ENCODE data around the gene MAP1LC3B2.

MAP1LC3B2 gene

DNA sequence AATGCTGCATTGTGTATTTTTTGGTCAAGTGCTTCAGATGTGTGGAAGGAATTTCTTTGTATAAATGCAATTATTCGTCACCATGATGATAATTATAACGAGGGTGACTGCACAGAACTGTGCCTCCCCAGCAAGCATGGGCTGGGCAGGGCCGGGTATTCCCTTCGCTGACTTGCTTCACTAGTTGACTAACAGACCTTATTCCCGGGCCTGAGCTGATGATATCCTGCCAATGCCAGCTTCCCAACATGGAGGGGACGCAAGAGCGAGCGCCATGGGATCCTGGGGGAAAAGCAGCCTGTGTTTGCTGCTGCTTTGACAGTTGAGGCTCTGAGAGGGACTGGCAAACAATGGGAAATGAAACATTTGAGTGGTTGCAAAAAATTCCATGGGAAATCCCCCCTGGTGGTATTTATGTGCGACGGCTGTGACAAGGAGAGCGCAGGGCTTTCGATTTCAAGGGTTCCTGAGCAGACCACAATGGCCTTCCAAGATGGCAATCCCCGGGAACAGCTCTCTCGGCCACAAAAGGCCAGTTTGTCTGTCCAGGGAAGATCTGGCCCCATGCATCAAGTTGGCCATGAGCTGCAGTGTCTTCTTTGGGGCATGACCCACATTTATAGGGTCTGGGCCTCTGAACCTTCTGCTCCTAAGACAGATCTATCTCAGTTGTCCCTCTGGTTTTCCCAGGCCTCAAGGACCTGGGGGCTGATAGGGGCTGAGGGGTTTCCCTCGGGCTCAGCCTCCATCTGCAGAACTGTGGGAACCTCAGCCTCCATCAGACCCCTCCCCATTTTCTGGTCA, 21.9 kb upstream of the MAP1LC3B2 start:
- no peak for DNase-seq (ENCODE audit: low read depth in 2 of 2)

GRCh38 chr12:116538076-116538591, 21.0 kb upstream of the MAP1LC3B2 start:
- DNase-seq (ENCODE audit: low read depth in 2 of 2) = no peak

DNA sequence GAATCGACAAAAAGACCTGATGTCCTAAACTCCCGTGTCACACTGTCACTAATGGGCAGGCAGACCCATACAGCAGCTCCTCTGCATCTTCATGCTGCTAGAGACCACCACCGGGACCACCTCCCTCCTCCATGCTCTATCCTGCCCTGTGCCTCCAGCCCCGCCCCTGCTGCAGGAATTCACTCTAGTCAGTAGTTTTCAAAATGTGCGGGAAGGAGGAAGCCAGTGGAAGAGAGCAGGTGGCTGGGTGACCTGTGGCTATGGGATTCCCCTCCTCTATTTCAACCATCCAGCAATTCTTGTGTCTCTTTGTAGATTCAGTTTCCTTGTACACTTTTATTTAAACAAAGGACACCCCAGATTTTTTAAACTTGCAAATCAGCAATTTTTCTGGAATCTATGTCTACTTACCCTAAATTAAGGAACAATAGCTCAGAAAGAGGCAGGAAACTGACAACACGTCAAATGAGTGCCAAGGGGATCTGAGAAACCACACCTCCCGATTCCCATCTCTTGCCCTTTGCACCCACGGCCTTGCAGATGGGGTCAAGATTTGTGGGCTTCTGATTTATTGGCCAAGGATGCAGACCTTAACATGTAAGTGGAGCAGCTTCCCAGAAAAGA, 20.4 kb upstream of the MAP1LC3B2 start:
- no peak for DNase-seq (ENCODE audit: low read depth in 2 of 2)

GRCh38 chr12:116539361-116539771, 19.8 kb upstream of the MAP1LC3B2 start:
- no peak for DNase-seq (ENCODE audit: low read depth in 2 of 2)

- no peak for DNase-seq (ENCODE audit: low read depth in 2 of 2)
Measured at GRCh38 chr12:116539905-116540482, 19.2 kb upstream of the MAP1LC3B2 start.

- no peak for DNase-seq (ENCODE audit: low read depth in 2 of 2)
Measured at GRCh38 chr12:116540622-116541152, 18.5 kb upstream of the MAP1LC3B2 start.

- no peak for DNase-seq (ENCODE audit: low read depth in 2 of 2)
Measured at GRCh38 chr12:116541547-116542344, 17.4 kb upstream of the MAP1LC3B2 start.

DNA sequence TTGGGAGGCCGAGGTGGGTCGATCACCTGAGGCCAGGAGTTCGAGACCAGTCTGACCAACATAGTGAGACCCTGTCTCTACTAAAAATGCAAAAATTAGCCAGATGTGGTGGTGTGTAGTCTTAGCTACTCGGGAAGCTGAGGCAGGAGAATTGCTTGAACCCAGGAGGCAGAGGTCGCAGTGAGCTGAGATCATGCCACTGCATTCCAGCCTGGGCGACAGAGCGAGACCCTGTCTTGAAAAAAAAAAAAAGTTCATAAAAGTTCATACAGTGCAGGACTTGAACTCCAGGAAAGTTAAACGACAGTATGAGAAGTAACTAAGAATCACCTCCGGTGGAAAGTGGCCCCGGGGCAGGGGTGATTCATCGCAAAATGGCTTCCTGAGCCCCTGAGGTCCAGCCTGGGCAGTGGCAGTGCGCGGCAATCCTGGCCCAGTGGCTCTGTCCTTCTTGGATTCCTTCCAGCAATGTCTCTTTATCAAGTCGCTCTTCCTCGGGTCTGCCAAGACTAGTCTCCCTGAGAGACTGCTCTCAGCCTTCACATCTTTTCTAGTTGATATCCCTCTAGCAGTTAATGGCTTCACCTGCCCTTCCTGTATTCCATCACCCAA, 16.7 kb upstream of the MAP1LC3B2 start:
- DNase-seq (ENCODE audit: low read depth in 2 of 2) = no peak

DNA sequence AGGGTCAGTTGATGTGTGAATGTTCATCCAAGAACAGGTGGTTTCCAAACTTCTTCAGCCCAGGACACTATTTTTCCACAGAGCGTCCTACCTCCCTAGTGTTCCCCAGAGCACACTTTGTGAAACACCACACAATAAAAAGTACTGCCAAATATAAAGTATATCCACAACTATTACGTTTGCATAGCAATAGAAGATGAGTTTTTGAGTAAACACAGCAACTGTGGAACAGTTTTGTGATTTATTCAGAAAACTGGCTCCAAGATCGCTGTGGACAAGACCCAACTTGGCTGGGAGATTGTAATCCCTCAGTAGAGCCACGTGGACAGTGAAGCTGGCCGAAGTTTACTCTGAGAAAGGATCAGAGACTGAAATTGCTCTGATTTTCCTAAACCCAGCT, 14.5 kb upstream of the MAP1LC3B2 start:
- no peak for DNase-seq (ENCODE audit: low read depth in 2 of 2)

DNA sequence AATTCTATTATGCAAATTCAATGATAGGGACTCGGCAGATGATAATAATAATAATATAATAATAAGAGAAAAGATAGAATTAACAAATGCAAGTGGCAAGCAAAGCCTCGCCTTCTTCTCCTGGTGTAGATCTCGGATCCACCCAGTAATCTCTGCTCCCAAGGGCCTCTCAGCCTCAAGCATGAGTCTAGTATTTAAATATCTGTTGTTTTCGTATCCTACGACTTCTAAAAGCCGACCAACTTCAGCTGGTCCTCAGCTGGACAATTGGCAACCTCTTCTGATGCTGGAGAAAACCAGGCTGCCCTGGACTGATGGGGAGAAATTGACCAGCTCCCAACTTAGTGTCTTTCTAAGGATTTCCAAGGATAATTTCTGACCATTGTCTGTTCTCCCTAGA, 14.0 kb upstream of the MAP1LC3B2 start:
- no peak for DNase-seq (ENCODE audit: low read depth in 2 of 2)

- no peak for DNase-seq (ENCODE audit: low read depth in 2 of 2)
Measured at GRCh38 chr12:116545936-116546335, 13.2 kb upstream of the MAP1LC3B2 start.

DNA sequence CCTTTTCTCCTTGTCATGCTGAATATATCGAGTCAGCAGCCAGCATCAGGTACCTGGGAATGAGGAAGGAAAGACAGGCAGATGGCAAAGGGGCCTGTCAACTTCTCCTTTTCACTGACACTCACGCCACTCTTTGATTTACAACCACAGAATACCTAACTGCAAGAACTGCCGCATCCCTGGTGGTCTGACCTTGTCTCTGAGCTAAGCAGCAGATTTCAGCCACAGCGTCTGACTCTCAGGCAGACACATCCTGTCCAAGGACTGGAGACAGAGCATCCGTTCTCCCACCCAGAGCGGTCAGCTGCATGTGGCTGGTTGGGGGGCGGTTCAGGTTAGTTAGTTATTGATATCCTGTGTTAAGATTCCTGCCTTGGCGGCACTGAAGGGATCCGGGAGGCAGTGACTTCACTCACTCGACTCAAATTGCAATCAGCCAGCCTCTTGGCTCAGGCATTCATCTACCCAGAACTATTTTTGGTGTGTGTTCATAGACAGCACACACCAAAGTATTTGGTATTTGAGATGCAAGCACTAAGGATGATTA, 11.2 kb upstream of the MAP1LC3B2 start:
- no peak for DNase-seq (ENCODE audit: low read depth in 2 of 2)

GRCh38 chr12:116549993-116550392, 9.2 kb upstream of the MAP1LC3B2 start:
- no peak for DNase-seq (ENCODE audit: low read depth in 2 of 2)

- DNase-seq (ENCODE audit: low read depth in 2 of 2) = no peak
Measured at GRCh38 chr12:116551151-116551550, 8.0 kb upstream of the MAP1LC3B2 start.

- no peak for DNase-seq (ENCODE audit: low read depth in 2 of 2)
Measured at GRCh38 chr12:116551619-116551951, 7.6 kb upstream of the MAP1LC3B2 start.

DNA sequence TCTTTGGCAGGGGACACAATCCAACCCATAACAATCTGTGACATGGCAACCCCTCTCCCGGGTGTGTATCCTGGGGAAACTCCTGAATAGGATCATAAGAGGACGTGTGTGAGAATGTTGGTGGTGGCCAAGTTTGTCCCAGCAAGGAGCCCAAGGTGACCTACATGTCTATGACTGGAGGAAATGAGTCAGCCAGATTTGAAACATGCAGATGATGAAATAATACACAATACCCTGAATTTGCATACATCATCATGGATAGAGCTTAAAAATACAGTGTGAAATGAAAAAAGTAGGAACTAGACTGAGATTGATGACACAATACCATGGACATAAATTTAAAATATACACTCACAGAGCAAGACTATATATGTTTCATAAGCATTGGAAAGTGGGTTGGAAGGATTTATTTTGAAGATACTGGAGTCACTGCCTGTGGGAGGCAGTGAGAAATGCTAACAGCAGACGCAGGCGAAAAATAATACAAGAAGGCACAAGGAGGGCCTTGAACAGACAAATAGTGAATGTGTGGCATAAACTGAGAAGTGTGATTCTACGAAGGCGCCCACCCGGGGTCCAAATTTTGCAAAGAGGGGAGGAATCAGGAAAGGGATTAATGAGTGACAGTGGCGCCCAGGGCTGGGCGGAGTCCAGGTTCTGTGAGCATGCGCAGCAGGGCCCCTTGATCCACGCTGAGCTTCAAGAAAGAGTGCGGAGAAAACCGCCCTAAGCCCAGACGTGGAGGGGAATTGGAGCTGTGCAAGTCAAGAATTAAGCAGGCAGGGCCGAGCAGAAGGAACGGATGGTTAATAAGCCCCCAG, 7.0 kb upstream of the MAP1LC3B2 start:
- no peak for DNase-seq (ENCODE audit: low read depth in 2 of 2)

DNA sequence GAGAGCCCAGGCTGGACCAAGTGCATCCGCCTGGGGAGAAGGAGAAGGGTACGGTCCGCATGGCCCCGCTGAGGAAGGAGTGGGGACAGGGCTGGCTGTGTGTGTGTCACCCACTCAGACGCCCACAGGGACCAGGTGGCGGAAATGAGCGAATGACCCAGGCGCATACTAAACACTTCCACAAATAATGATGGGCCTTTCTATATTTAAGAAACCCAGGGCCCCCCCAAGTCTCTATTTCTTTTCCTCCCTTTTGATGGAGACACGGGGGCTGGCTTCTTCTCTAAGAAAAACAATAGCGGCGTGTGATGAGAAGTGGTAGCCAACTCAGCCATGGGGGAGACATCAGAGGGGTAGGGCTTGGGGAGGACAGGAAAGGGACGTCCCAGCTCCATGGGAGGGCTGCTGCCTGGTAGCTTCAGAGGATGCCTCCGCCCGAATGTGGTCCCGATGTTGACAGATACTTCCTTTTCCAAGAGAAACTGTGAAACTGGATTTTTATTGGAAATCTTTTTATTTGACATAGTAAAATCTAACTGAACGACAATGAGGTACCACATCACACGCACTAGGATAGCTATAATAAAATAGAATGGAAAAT, 6.3 kb upstream of the MAP1LC3B2 start:
- DNase-seq (ENCODE audit: low read depth in 2 of 2) = no peak

DNA sequence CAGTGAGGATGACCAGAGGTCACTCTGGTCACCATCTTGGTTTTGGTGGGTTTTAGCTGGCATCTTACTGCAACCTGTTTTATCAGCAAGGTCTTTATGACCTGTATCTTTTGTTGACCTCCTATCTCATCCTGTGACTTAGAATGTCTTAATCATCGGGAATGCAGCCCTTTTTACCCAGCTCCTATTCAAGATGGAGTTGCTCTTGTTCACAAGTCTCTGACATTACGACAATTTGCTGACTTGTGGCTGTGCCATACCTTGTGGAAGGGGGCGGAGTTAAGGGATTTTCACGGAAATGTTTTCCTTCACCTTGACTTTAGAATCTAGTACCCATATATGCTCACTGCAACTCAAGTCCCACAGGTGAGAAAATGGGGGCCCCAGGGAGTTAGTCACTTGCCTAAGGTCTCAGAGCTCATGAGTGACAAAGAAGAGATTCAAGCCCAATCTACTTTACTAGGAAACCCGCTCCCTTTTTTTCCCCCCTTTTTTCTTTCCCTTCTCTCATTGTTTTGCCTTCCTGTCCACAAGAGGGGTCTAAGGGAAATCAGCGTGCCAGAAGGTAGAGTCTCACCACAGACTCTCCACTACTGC, 2.7 kb upstream of the MAP1LC3B2 start:
- no peak for DNase-seq (ENCODE audit: low read depth in 2 of 2)

DNA sequence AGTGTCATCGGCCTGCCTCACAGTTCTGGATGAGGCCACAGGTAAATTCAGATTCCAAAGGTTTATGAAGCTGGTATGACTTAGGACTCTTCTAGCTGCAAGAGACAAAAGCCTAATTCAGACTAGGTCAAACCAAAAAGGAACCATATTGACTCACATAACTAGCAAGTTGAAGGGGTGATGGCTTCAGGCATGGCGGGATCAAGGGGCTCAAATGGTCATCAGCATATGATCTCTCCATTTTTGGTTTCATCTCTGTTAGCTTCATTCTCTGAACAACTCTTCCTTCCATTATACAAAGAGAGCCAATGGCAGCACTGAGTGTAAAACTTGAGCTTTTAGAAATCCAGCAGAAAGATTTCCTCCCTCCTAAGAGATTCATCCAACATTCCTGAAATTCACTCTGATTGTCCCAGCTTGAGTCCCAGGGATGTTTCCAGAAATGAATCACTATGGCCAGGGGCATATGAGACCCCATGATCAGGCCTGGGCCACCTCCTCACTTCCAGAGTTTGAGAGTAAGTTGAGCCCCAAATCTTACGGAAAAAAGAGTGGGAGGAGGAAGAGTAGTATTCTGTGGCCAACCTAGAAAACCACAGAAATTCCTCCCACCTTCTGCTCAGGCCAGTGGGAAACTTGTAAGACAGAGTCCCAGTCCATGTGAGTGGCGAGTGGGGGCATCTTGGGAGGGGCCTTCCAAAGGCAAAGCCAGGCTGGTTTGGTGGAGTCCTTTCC, 2.0 kb upstream of the MAP1LC3B2 start:
- no peak for DNase-seq (ENCODE audit: low read depth in 2 of 2)

Measured in stimulated activated CD4-positive, alpha-beta T cell treated with anti-CD3 and anti-CD28 coated beads, Interleukin-1b, Interleukin-23, amount 100 ng/mL, for 4 hours (primary cell).